Endometrial microvascular endothelial cells (primary cell): ENCODE data around the gene IMP3. TPM values are rescaled to one million over a fixed set of nuclear protein-coding genes. Genes with fewer than 3 reads are reported as not detected.

Source experiments
- in situ Hi-C: cut with HindIII; loops from 2 replicates; pipeline ENCODE4 v1.10.0; 2017; ENCODE audit warnings: low sequenced_read_pairs, low pct_unique_long_range_greater_than_20kb; ENCODE audit errors: inconsistent ontology term
- total RNA-seq: library from RNA; depleted of rRNA; stranded (reverse); fragments of >200 nt; gene quantifications from one replicate; pipeline ENCODE4 v1.2.3, GENCODE V29; 2015; ENCODE audit errors: inconsistent ontology term

IMP3 gene
- total RNA-seq, 1 donor from 2014 or later = 79.8 TPM

- in situ Hi-C loops = no loop called here
Observed at GRCh38 chr15:75673426-75674235, 33.6 kb upstream of the IMP3 start.

GRCh38 chr15:75672646-75673425, 32.8 kb upstream of the IMP3 start:
- in situ Hi-C loops = no loop called here

DNA sequence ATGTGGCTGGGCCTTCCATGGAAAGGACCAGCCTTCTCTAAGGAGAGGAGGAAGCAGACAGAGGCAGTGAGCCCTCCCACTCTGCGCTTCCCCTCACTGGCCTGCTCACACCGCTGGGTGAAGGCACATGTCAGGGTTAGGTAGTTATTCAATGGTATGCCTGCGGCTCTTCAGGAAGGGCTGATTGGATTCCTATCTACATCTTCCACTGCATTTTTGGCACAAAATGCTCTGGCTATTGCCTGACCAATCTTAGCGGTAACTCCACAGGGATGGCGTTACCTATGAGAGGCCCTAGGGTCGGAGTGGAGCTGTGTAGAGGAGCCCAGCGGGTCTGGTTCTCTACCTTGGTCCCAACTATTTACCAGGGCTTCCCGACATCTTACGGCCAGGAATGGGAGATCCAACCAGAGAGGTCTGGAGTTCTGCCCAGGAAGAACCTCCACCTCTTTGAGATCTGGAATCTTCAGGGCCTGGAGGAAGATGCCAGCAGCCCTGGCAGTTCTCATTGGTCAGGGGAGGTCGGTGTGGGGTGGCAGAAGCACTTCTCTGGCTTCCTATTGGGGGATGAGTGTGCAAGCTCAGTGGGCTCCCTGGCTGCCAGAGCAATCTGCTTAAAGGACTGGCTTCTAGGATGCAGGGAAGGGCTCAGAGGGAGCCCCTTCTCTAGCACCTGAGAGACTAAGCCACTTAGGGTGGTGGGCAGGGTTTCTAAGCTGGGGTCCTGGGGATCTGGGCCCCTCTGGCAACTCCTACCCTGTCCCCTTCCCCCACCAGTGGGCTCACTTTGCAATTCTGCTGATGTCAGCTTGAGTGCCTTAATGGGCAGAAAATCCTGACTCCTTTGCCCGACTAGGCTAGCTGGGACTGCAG, 31.9 kb upstream of the IMP3 start:
- in situ Hi-C loops = no loop called here

- in situ Hi-C loops = no loop called here
Observed at GRCh38 chr15:75669879-75670212, 29.8 kb upstream of the IMP3 start.

DNA sequence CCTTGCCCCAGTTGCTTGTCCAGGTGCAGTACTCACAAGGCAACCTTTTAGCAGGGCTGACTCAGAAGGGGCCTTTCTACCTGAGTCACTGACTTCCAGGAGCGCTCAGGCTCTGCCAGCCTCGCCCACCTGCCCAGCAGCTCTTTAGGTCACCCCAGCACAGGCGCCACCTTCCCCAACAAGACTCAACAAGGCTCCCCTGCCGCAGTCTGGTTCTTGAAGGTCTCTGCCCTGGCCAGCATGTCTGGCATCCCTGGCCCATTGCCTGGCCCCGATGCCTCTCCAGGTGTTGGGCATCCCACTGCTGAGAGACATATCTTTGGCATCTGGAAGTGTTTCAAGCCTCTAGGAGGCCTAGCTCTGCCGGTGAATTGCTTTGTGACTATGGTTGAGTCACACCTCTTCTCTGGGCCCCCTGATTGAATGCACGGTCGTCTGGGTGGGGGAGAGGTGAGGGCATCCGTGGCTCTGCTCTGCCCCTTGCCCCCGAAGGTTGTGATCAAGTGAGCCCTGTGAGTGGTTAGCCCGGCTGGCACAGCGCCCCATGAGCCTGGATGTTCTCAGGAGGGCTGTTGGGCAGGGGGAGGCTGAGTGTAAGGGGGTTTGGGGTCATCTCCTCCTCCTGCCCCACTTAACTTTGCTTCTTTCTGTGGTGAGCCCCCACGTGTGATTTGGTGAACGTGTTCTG, 29.3 kb upstream of the IMP3 start:
- in situ Hi-C loops = no loop called here

DNA sequence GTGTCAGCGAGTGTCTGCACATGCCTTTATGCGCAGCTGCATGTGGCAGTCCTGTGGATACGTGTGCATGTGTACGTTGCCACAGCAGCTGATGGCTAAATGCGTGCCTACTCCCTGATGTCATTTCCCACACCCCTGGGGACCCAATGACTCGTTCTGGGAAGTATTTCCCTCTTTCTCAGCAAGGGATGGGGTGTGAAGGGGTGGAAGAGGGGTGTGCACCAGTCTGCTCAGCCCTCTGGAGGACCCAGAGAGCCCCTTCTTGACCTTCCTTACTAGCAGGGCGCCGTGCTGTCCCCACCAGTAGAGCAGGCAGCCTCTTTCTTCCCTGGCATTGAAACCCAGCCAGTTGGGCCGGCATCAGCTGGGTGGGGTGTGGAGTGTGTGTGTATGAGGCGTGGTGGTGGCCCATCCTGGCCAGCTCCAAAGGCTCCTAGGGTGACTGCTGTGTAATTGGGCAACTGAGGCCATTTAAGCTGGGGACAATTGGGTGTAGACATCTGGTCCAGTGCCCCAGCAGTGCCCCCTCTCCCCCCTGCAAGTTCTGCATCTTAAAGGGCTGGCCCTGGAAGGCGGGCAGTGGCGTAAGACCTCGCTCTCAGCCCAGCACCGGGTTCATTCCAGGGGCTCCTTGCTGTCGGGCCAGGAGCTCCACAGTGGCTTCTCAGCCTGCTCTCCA, 26.9 kb upstream of the IMP3 start:
- in situ Hi-C loops = no loop called here

DNA sequence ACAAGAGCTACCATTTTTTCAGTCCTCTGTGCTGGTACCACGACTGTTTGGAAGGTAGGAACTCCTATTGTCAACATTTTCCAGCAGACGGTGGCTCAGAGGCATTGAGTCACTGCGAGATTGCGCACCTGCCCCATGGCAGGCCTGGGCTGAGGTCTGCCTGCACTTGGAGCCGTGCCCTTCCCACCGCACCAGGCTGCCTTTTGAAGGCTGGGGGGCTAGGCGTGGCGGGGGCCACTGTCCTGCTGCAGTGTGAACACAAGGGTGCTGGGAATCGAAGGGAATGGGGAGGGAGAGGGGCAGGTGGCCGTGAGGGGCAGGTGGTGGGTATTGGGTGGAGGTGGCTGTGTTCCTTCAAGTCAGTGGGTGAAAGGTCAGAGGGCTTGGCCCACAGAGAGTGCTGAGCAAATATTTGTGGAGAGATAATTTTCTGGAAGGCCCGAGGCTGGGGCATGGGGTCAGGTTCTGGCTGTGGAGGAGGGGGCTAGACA, 24.0 kb upstream of the IMP3 start:
- in situ Hi-C loops = no loop called here

DNA sequence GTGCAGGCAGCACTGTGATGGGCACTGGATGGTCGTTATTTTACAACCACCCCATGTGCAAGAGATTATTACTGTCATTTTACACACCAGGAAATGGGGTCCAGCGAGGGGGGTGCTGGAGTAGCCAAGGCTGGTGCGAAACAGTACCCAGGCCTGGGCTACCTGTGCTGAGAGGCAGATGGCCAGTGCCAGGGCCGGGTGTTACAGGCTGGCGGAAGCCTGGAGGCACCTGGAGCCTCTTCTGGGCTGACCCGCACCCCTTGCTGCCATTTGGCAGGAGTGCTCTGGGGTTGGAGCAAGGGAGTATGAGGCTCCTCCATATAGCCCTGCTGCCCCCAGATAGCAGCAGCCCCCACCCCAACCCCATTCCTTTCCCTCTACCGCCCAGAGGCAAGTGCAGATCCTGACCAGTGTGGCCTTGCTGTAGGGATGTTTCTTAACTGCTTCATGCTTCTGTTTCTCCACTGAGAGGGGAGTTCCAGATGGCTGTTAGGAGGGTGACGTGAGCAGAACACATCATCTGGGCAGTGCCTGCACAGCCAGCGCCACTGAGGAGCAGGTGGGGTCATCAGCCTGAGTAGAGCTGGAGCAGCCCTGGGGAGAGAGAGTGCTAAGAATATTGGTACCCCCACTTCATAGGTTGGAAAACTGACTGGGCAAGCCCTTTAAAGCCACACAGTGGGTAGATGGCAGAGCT, 22.9 kb upstream of the IMP3 start:
- in situ Hi-C loops = no loop called here

- in situ Hi-C loops = no loop called here
Observed at GRCh38 chr15:75661756-75662140, 21.7 kb upstream of the IMP3 start.

DNA sequence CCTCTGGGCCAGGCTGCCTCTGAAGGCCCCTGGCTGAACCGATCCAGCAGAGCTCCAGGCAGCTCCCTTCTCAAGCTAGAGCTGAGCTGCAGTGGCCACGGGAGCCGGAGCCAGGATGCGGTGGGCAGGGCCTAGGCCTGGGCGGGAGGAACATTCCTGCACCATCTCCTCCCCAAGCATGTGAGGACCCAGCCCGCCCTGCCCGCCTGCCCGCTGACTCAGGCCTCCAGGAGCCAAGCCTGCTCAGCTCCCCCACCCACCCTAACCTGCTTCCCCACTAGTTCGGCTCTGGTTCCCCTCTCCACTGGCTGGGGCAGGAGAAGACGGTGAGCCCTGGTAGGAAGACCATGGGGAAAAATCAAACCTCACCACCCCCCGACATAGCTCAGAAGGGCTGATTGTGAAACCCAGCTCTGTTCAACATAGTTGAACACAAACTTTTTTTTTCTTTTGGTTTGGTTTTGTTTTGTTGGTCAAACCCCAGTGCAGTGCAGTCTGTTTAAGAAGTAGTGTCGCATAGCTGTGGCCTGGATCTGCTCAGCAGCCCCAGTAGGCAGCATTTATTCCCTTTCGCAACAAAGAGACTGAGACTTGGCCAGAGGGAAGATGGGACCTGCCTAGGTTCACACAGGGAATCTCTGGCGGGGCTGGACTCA, 21.2 kb upstream of the IMP3 start:
- in situ Hi-C loops = no loop called here

DNA sequence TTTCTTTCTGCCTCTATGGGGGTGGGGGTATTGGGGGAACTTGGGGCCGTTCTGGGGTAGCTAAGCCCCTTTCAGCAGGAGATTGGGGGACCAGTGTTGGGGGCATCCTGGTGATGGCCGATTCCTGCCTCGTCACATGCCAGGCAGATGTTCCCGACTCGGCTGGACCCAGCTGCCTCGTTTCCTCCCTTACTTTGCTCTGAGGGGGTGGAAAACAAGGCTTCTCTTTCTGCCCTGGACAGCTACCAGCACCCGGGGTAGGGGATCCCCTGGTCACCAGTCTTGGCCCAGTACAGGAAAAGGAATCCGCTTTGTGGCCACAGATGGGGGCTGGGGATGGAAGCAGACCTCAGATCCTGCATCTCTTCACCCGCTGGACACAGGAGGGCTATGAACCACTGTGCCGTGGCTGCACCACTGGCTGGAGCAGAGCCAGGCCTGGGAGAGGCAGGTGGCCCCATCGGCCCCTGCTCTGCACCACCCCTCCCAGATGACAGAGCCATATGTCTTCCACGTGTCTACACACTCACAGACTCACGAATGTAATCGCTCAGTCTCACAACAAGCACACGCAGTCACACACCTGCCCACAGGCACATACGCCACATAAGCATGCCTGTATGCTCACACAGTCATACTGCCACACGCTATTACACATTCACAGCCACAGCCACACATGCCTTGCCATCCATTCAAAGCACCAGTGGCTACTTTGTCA, 20.1 kb upstream of the IMP3 start:
- in situ Hi-C loops = no loop called here

DNA sequence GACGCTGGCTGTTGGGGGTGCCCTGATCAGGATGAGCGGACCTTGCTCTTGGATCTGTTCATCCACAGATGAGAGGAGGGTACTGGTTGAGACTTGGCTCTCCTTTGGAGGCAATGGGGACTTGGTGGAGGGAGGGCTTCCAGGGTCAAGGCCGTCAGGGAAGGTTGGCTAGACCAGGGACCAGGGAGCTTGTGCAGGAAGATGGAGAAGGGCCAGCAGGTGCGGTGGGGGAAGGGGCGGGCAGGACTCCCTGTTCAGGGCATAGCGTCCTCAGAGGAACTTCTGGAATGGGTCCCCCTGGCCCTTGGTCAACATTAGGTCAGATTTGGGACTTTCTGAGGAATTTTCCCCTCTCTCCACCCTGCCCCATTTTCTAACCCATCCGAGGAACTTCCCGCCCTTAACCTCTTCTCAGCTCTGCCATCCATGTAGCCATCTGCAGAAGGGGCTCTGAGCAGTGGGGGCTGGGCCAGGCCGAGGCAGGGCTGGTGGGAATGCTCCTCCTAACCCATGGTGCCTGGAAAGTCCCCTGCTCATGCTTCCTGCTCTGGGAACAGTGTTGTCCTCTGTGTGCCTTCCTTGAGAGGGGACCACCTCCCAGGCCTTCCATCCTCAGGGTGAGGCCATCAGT, 19.2 kb upstream of the IMP3 start:
- in situ Hi-C loops = no loop called here

GRCh38 chr15:75656813-75657212, 16.8 kb upstream of the IMP3 start:
- in situ Hi-C loops = no loop called here

DNA sequence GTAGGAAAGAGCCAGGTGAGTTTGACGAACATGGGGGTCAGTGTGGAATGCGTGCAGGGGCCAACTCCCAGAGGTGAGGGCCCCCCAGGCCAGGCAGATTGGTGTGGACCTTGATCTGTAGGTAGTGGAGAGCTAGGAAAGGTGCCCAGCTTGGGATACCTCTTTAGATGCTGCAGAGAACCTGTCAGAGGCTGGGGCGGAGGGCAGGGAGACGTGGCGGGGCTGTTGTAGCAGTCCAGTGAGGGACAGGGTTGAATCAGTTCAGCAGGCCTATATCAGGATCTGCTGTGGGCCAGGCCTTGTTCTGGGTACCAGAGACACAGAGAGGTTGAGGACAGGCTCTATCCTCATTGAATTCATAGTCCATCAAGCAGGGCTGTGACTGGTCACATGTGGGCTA, 16.3 kb upstream of the IMP3 start:
- in situ Hi-C loops = no loop called here

- in situ Hi-C loops = no loop called here
Observed at GRCh38 chr15:75655931-75656330, 15.9 kb upstream of the IMP3 start.

- in situ Hi-C loops = no loop called here
Observed at GRCh38 chr15:75654201-75654907, 14.3 kb upstream of the IMP3 start.
